ENCODE measurements around the gene DYSF.

DNA sequence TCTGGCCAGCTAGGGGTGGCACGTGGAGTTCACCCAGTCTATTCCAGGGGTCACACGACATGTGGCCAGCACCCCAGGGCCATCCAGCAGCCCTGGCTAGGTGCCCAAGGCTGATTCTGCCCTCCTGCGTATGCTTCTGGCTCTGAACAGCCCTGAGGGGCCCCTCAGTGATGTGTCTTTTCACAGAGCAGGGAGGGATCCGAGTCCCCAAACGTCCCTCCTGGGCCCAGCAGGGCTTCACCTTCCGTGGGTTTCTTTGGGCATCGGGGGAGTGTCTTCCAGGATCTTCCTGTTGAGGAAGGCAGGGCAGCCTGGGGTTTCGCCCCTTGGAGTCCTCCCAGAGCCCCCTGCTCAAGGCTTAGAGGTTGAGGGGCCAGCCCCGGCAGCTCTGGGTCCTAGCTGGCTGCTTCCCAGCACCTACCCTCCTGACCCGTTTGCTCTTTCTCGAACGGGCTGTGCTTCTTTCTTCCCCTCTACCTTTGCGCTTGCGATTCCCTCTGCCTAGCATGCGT lies 165.9 kb downstream of the DYSF start:
- TF ChIP-seq, protein P1, sequence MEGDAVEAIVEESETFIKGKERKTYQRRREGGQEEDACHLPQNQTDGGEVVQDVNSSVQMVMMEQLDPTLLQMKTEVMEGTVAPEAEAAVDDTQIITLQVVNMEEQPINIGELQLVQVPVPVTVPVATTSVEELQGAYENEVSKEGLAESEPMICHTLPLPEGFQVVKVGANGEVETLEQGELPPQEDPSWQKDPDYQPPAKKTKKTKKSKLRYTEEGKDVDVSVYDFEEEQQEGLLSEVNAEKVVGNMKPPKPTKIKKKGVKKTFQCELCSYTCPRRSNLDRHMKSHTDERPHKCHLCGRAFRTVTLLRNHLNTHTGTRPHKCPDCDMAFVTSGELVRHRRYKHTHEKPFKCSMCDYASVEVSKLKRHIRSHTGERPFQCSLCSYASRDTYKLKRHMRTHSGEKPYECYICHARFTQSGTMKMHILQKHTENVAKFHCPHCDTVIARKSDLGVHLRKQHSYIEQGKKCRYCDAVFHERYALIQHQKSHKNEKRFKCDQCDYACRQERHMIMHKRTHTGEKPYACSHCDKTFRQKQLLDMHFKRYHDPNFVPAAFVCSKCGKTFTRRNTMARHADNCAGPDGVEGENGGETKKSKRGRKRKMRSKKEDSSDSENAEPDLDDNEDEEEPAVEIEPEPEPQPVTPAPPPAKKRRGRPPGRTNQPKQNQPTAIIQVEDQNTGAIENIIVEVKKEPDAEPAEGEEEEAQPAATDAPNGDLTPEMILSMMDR (IDR thresholded peaks at IDR 0.05; ENCODE audit: low read length): no peak
- no peak for TF ChIP-seq EZH2 (optimal IDR thresholded peaks at IDR 0.05; ENCODE audit: low read depth, low read length)
